GOT3 (cell line): ENCODE measurements around the gene CAVIN2.

Source experiments
- DNase-seq: peaks from one replicate; lab custom pipeline; 2025; ENCODE audit warnings: mixed read lengths; lab: John Stamatoyannopoulos, UW

Gene CAVIN2

GRCh38 chr2:191839918-191840804 is 6.7 kb downstream of the CAVIN2 start:
- no peak for DNase-seq

GRCh38 chr2:191838526-191838925 is 8.4 kb downstream of the CAVIN2 start:
- DNase-seq, result no peak

- no peak for DNase-seq
Measured at GRCh38 chr2:191836853-191837769, 9.8 kb downstream of the CAVIN2 start.

DNA sequence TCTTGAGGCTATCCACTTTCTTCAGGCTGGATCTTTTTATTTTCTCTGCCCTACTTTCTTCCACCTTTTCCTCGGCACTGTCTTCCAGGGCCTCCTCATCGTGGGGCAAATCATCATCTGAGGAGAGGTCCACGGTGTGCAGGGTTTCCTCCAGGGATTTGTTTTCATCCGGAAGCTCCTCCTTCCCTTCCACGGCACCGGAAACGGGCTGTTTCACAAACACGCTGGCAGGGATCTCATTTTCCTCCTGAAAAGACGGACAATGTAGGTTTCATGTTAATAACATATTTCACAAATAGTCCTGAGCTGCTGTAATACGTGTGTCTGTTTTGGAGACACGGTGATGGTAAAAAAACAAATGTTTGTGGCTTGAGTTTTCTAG is 10.4 kb downstream of the CAVIN2 start:
- DNase-seq, result no peak

GRCh38 chr2:191835539-191836350 is 11.1 kb downstream of the CAVIN2 start:
- no peak for DNase-seq

GRCh38 chr2:191835100-191835499 is 11.8 kb downstream of the CAVIN2 start:
- no peak for DNase-seq

DNA sequence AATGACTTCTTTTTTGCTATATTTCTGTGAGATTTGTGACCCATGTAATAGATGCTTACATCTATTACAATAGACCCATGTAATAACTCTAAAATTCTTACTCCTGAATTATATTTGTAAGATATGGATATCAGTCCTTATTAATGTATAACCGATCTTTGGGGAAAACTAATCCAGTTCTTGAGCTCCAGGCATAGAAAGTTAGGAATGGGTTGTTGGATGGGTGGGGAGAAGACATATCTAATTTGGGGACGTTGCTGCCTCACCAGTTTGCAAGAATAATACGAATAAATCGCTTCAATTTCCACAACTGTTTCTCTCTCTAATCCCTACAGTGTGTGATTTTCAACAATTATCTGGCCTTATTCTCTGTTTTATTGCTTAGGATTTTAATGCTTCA is 13.5 kb downstream of the CAVIN2 start:
- DNase-seq, result no peak

GRCh38 chr2:191832668-191833067 is 14.2 kb downstream of the CAVIN2 start:
- DNase-seq, result no peak

GRCh38 chr2:191831410-191831994 is 15.4 kb downstream of the CAVIN2 start:
- no peak for DNase-seq

- DNase-seq, result no peak
Measured at GRCh38 chr2:191824398-191824797, 22.5 kb downstream of the CAVIN2 start.

DNA sequence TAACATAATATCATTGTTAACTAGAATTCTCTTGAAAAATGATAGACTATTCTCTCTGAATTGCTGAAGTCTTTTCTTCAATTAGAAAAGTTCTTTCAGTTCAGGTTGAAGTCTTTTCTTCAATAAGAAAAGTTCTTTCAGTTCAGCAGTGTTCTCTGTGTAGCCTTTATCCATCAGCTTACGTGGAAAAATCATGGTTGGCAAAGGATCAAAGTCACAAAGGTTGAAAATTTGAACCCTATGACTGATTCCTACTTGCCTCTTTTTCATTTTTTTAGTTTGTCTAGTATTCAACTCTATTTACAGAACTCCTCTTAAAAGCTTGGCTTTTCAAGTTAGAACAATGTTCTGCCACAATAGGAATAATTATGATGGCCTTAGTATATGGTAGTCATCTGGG is 25.8 kb downstream of the CAVIN2 start:
- no peak for DNase-seq

DNA sequence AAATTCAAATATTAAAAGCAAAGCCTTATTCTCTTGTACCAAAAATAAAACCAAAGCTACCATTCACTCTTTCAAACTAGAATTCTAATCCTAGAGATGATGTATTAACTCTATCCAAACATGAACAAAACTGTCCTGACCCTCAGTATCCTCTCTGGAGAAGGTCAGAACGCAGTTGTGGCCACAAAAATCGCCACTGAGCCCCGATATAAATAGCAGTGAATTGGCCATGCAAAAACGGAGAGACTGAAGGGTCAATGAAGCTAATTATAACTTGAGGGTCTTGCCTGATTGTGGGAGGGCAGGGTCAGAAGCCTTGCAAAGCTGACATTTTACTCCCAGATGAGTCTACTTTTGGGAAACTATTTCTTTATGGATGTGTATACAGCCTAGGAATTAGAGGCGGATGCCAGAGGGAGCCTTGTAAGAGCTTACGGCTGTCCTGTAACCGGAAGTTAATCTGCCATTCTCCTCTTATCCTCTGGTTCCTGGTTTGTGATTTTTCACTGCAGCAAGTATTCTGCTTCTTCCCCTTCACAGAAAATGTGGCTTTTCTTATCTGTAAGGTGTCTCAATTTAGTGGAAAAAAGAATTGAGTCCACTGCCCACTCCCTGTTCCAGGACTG is 28.1 kb downstream of the CAVIN2 start:
- no peak for DNase-seq

GRCh38 chr2:191818133-191818532 is 28.8 kb downstream of the CAVIN2 start:
- DNase-seq, result no peak

DNA sequence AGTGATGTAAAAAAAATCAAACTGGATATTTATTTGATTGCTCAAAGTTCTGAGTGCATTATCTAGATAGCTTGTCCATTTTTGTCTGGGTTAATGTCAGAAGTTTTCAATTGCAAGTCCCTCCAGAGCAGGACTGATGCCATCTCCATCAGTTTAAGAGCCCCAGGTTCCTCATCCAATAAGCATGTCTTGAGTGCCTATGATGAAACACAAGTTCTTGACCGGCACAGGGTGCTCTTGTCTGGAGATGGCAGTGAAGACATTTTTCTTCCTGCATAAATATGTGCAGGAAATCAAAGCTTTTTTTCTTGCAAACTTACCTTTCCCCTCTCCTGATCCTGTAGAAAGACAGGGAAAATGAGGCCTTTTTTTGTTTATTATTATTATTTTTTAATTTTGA is 31.9 kb downstream of the CAVIN2 start:
- no peak for DNase-seq

DNA sequence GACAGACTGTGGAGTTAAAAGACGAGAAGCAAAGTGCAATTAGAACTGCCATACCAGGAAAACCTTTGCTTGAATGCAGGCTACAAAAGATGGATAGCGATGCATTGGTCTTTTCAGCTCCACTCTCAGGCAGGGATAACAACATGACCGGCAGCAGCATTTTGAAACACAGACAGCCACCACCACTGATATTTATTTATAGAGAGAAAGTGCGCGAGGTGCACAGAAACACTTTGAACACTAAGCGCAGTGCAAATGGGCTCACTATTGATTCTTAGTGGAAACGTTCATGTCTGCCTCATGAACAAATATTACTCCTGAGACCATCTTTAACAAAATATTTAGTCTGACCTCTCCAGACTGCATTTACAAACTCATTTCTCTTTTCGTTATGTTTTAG is 32.9 kb downstream of the CAVIN2 start:
- no peak for DNase-seq

GRCh38 chr2:191811807-191812602 is 34.9 kb downstream of the CAVIN2 start:
- DNase-seq, result no peak

- no peak for DNase-seq
Measured at GRCh38 chr2:191806396-191806795, 40.5 kb downstream of the CAVIN2 start.

- no peak for DNase-seq
Measured at GRCh38 chr2:191804766-191805165, 42.1 kb downstream of the CAVIN2 start.

DNA sequence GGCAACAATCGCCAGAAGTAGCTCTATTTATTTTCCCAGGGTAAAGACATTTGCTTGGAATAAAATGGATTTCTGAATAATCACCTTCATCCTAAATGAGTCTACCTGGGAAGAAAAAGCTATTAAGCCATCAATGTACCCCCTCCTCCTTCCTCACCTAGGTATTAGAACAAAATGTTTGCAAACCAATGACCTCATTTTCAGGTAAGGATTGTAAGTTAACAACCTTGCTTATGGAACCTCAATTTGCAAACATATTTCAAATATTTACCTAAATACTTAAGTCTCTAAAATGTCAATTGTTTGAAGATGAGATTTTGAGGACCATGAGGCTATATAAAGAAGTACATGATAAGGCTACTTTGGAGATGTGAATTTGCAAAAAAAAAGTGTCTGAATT is 43.9 kb downstream of the CAVIN2 start:
- no peak for DNase-seq

DNA sequence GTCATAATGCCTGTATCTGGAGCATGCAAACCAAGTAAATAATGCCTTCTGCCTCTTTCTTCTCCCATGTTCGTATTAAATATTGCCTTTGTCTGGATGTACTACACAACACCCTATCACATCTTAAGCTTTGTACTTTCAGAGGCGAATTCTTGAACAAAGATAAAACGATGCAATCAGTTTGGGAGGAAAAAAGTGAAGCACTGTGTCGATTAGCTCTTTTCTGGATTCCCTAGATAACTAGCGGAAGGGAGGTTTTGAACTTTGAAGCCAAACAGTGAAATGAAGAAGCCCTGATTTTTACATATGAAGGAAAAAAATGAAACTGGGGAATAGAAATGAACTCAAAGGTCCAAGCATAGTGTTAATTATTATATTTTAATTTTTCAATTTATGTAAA is 44.7 kb downstream of the CAVIN2 start:
- no peak for DNase-seq
